ENCODE data around the gene MAFF.

- TF ChIP-seq POLR2A (IDR thresholded peaks at IDR 0.05) (peak in 1 of 2 donors; percentile 10), CTCF (IDR thresholded peaks at IDR 0.05) (no peak)
Measured at GRCh38 chr22:38205261-38206128, 3.7 kb downstream of the MAFF start.

Data from thyroid gland (tissue), 4 donors.